HepG2 (cell line): ENCODE data around the gene FEV. TPM values are rescaled to one million over a fixed set of nuclear protein-coding genes. Genes with fewer than 3 reads are reported as not detected.

Source experiments
- ATRX ChIP-seq: sonication (generic); formaldehyde crosslinking; IDR thresholded peaks from 2 replicates; pipeline ENCODE4 v1.4.0; 2020; ENCODE audit warnings: missing genetic modification reagents, borderline replicate concordance
- BATF2 ChIP-seq: sonication (generic); formaldehyde crosslinking; IDR thresholded peaks from 2 replicates; pipeline ENCODE4 v1.8.0; 2022; ENCODE audit warnings: mild to moderate bottlenecking, missing genetic modification reagents, moderate library complexity
- GATAD1 ChIP-seq: IDR thresholded peaks from 2 replicates; pipeline ENCODE4 v1.6.1; 2016; ENCODE audit warnings: missing genetic modification reagents, missing compliant biosample characterization
- HOXA5 ChIP-seq: sonication (generic); formaldehyde crosslinking; IDR thresholded peaks from 2 replicates; pipeline ENCODE4 v1.4.0; 2020; ENCODE audit warnings: missing genetic modification reagents
- IKZF4 ChIP-seq: sonication (generic); formaldehyde crosslinking; IDR thresholded peaks from 2 replicates; pipeline ENCODE4 v1.5.1; 2020; ENCODE audit warnings: borderline replicate concordance, mild to moderate bottlenecking, low read depth, missing genetic modification reagents; ENCODE audit errors: not compliant biosample characterization
- RFXAP ChIP-seq: sonication (generic); formaldehyde crosslinking; IDR thresholded peaks from 2 replicates; pipeline ENCODE4 v1.4.0; 2020; ENCODE audit warnings: missing genetic modification reagents, borderline replicate concordance
- SATB2 ChIP-seq: sonication (generic); formaldehyde crosslinking; IDR thresholded peaks from 2 replicates; pipeline ENCODE4 v1.5.0; 2020; ENCODE audit warnings: missing genetic modification reagents
- SCMH1 ChIP-seq: sonication (generic); formaldehyde crosslinking; IDR thresholded peaks from 2 replicates; pipeline ENCODE4 v1.9.0; 2021; ENCODE audit warnings: missing genetic modification reagents, mild to moderate bottlenecking, borderline replicate concordance
- SIX4 ChIP-seq: sonication (generic); formaldehyde crosslinking; IDR thresholded peaks from 2 replicates; pipeline ENCODE4 v1.4.0; 2020; ENCODE audit warnings: missing genetic modification reagents
- SP1 ChIP-seq, 2 experiments: fragments of 450-650 bp in 1 of 2; sonication (generic) in 1 of 2; formaldehyde crosslinking in 1 of 2; IDR thresholded peaks; 2 replicates each; pipeline versions ENCODE4 v1.4.0 to v1.6.1; 2016 to 2020; ENCODE audit warnings: missing genetic modification reagents in 1 of 2
- TBP ChIP-seq: sonication (generic); formaldehyde crosslinking; IDR thresholded peaks from 2 replicates; pipeline ENCODE4 v1.5.0; 2020; ENCODE audit warnings: missing genetic modification reagents
- TGIF2 ChIP-seq: IDR thresholded peaks from 2 replicates; pipeline ENCODE4 v1.6.1; 2016; ENCODE audit warnings: control low read depth, missing compliant biosample characterization
- THAP7 ChIP-seq: sonication (generic); formaldehyde crosslinking; IDR thresholded peaks from 2 replicates; pipeline ENCODE4 v1.8.1; 2023; ENCODE audit warnings: mild to moderate bottlenecking, missing genetic modification reagents
- THYN1 ChIP-seq: sonication (generic); formaldehyde crosslinking; IDR thresholded peaks from 2 replicates; pipeline ENCODE4 v1.8.1; 2023; ENCODE audit warnings: low read depth, mild to moderate bottlenecking, moderate library complexity, missing genetic modification reagents, borderline replicate concordance
- TSC22D2 ChIP-seq: sonication (generic); formaldehyde crosslinking; IDR thresholded peaks from 2 replicates; pipeline ENCODE4 v1.5.1; 2020; ENCODE audit warnings: missing genetic modification reagents, mild to moderate bottlenecking, borderline replicate concordance
- ZBTB38 ChIP-seq: sonication (generic); formaldehyde crosslinking; IDR thresholded peaks from 2 replicates; pipeline ENCODE4 v1.5.1; 2020; ENCODE audit warnings: mild to moderate bottlenecking, missing genetic modification reagents
- ZFAT ChIP-seq: sonication (generic); formaldehyde crosslinking; conservative IDR thresholded peaks from 2 replicates; pipeline ENCODE4 v1.8.1; 2023; ENCODE audit warnings: missing genetic modification reagents, inconsistent platforms
- ZNF143 ChIP-seq: sonication (generic); formaldehyde crosslinking; IDR thresholded peaks from 2 replicates; pipeline ENCODE4 v1.4.0; 2020; ENCODE audit warnings: missing genetic modification reagents
- ZNF224 ChIP-seq: sonication (generic); formaldehyde crosslinking; IDR thresholded peaks from 2 replicates; pipeline ENCODE4 v1.5.0; 2020; ENCODE audit warnings: mild to moderate bottlenecking, missing genetic modification reagents
- ZNF232 ChIP-seq: sonication (generic); formaldehyde crosslinking; IDR thresholded peaks from 2 replicates; pipeline ENCODE4 v1.4.0; 2020; ENCODE audit warnings: missing genetic modification reagents, borderline replicate concordance
- ZNF264 ChIP-seq: sonication (generic); formaldehyde crosslinking; IDR thresholded peaks from 2 replicates; pipeline ENCODE4 v1.4.0; 2020; ENCODE audit warnings: missing genetic modification reagents
- ZNF367 ChIP-seq: sonication (generic); formaldehyde crosslinking; IDR thresholded peaks from 2 replicates; pipeline ENCODE4 v1.4.0; 2020; ENCODE audit warnings: missing genetic modification reagents, borderline replicate concordance
- ZNF441 ChIP-seq: sonication (generic); formaldehyde crosslinking; IDR thresholded peaks from 2 replicates; pipeline ENCODE4 v1.7.0; 2021; ENCODE audit warnings: missing genetic modification reagents, borderline replicate concordance
- ZNF552 ChIP-seq: sonication (generic); formaldehyde crosslinking; IDR thresholded peaks from 2 replicates; pipeline ENCODE4 v1.9.0; 2022; ENCODE audit warnings: missing genetic modification reagents, mild to moderate bottlenecking, borderline replicate concordance
- ZNF572 ChIP-seq: sonication (generic); formaldehyde crosslinking; IDR thresholded peaks from 2 replicates; pipeline ENCODE4 v1.5.1; 2020; ENCODE audit warnings: mild to moderate bottlenecking, missing genetic modification reagents
- ZNF644 ChIP-seq: IDR thresholded peaks from 2 replicates; pipeline ENCODE4 v1.6.1; 2016; ENCODE audit warnings: low read depth
- ZNF891 ChIP-seq: sonication (generic); formaldehyde crosslinking; IDR thresholded peaks from 2 replicates; pipeline ENCODE4 v1.5.0; 2020; ENCODE audit warnings: mild to moderate bottlenecking, missing genetic modification reagents
- polyA plus RNA-seq, 8 experiments: library from polyadenylated mRNA; depleted of rRNA in 3 of 8; stranded (reverse) in 7 of 8; unstranded in 1 of 8; fragments of >200 nt; fragmentation: Illumina TruSeq in 4 of 8; extraction: Trizol in 4 of 8; gene quantifications; 2 replicates each; pipeline versions ENCODE4 v1.2.1 to v1.2.3, GENCODE V29; 2011 to 2016; ENCODE audit warnings: low read depth in 4 of 8, missing spikeins in 1 of 8, mixed read lengths in 1 of 8; ENCODE audit not compliant: insufficient read depth in 1 of 8
- total RNA-seq, 5 experiments: library from RNA; depleted of rRNA; stranded (reverse); fragments of >200 nt; fragmentation: Illumina TruSeq; extraction: Trizol; gene quantifications; 2 replicates each; pipeline ENCODE4 v1.2.3, GENCODE V29; 2016; ENCODE audit warnings: low read depth in 1 of 5
- TF ChIP-seq, protein P1 (sequence below): sonication (generic); formaldehyde crosslinking; IDR thresholded peaks from 2 replicates; pipeline ENCODE4 v1.8.0; 2022; ENCODE audit warnings: mild to moderate bottlenecking, missing genetic modification reagents

The FEV gene
- total and polyA plus RNA-seq, 2 of the 13 experiments (the other 11 are each of a cell fraction or from before 2014, with no cell fraction given): not detected

DNA sequence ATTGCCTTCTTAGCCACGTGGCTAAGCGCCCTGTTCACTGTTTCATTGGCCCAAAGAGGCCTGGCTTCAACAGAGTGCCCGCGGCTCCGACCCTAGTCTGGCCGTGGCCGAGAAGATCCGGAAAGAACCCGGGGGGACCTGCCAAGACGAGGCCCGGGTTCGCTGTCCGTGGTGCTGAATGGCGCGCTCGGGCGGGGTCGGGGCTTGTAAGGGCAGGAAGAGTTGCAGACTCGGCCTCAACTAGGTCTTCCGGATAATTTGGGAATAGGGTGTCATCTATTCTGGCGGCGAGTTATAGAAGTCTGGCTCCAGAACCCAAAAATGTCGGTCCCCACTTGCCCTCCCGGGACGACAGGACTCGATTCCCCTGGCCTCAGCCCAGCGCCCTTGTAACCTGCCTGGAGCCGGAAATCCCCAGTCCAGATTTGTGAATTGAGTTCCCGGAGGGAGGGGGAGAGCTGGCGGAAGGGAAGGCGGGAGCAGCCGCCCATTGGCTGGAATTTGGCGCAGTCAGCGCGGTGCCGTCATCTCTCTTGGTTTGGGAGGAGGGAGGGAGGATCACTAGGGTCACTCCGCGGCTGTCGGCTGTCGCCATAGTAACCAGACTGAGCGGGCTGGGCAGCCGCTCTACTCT, 22.0 kb downstream of the FEV start (continued):
- TF ChIP-seq ZNF644: no peak
- TF ChIP-seq SCMH1: no peak
- peak; percentile 86 for TF ChIP-seq ZNF264 (CRISPR knock-in tag)
- peak; percentile 99 for TF ChIP-seq HOXA5 (CRISPR knock-in tag)
- TF ChIP-seq THYN1 (CRISPR knock-in tag): no peak
- TF ChIP-seq ZNF367: peak; percentile 89; the same call in 1 of the 2 replicates
- TF ChIP-seq, protein P1, sequence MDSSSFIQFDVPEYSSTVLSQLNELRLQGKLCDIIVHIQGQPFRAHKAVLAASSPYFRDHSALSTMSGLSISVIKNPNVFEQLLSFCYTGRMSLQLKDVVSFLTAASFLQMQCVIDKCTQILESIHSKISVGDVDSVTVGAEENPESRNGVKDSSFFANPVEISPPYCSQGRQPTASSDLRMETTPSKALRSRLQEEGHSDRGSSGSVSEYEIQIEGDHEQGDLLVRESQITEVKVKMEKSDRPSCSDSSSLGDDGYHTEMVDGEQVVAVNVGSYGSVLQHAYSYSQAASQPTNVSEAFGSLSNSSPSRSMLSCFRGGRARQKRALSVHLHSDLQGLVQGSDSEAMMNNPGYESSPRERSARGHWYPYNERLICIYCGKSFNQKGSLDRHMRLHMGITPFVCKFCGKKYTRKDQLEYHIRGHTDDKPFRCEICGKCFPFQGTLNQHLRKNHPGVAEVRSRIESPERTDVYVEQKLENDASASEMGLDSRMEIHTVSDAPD (CRISPR knock-in tag): 0 out of 2 replicates have a peak, but pooled peaks have one; percentile 28
- TF ChIP-seq SP1 (IDR thresholded peaks at IDR 0.05): no peak
- no peak for TF ChIP-seq SP1 (CRISPR knock-in tag; IDR thresholded peaks at IDR 0.05)
- peak; percentile 96 for TF ChIP-seq ZNF441 (CRISPR knock-in tag)
- TF ChIP-seq IKZF4 (CRISPR knock-in tag): peak; percentile 90
- TF ChIP-seq SIX4 (CRISPR knock-in tag): peak; percentile 73; the same call in 1 of the 2 replicates
- peak; percentile 80; the same call in 1 of the 2 replicates for TF ChIP-seq ZFAT (CRISPR knock-in tag)
- TF ChIP-seq ZNF232 (CRISPR knock-in tag): peak; percentile 98
- TF ChIP-seq ZNF143 (CRISPR knock-in tag): 0 out of 2 replicates have a peak, but pooled peaks have one; percentile 14
- peak; percentile 98 for TF ChIP-seq SATB2
- peak; percentile 95 for TF ChIP-seq ZNF891 (CRISPR knock-in tag)
- TF ChIP-seq GATAD1 (CRISPR knock-in tag): peak; percentile 60; the same call in 1 of the 2 replicates
- TF ChIP-seq ZNF572 (CRISPR knock-in tag): no peak
- no peak for TF ChIP-seq ATRX (CRISPR knock-in tag)
- TF ChIP-seq BATF2 (CRISPR knock-in tag): peak; percentile 87; the same call in 1 of the 2 replicates
- TF ChIP-seq TSC22D2 (CRISPR knock-in tag): peak; percentile 98; the same call in 1 of the 2 replicates
- peak; percentile 81; the same call in 1 of the 2 replicates for TF ChIP-seq THAP7 (CRISPR knock-in tag)
- TF ChIP-seq TBP (CRISPR knock-in tag): no peak
- TF ChIP-seq ZBTB38: peak; percentile 52; the same call in 1 of the 2 replicates
- 0 out of 2 replicates have a peak, but pooled peaks have one; percentile 67 for TF ChIP-seq RFXAP
- no peak for TF ChIP-seq TGIF2 (CRISPR knock-in tag)
- TF ChIP-seq ZNF552 (CRISPR knock-in tag): peak; percentile 92
- peak; percentile 46; the same call in 1 of the 2 replicates for TF ChIP-seq ZNF224 (CRISPR knock-in tag)
